Prostate gland (tissue), 2 donors: Measurements from ENCODE around the gene SDS.

Source experiments
- POLR2AphosphoS5 ChIP-seq: sonication (generic); formaldehyde crosslinking; IDR thresholded peaks from one replicate; pipeline ENCODE4 v1.6.1; 2017; ENCODE audit warnings: antibody characterized with exemption
- TF ChIP-seq, protein P1 (sequence below), 4 experiments: fragments of 200-600 bp in 2 of 4; fragments of 450-650 bp in 2 of 4; sonication (generic) in 2 of 4; IDR thresholded peaks; 1 replicate in 3 of 4; 2 replicates in 1 of 4; pipeline ENCODE4 v1.5.1; 2016 to 2019; ENCODE audit warnings: antibody characterized with exemption in 4 of 4, mild to moderate bottlenecking in 2 of 4, moderate library complexity in 2 of 4

DNA sequence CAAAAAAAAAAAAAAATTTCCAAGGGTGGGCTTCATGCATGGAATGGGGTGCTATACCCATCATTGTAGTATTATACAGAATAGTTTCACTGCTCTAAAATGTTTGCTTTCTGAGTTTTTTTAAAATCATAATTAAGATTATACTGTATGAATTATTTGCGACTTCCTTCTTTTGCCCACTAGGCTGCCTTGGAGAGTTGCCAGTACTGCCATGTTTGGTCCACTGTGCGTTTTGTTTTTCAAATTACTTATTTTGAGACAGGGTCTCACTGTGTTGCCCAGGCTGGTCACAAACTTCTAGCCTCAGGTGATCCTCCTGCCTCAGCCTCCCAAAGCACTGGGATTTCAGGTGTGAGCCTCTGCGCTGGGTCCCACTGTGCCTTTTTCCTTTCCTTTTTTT, 25.4 kb downstream of the SDS start:
- no peak for TF ChIP-seq POLR2AphosphoS5
- TF ChIP-seq, protein P1, sequence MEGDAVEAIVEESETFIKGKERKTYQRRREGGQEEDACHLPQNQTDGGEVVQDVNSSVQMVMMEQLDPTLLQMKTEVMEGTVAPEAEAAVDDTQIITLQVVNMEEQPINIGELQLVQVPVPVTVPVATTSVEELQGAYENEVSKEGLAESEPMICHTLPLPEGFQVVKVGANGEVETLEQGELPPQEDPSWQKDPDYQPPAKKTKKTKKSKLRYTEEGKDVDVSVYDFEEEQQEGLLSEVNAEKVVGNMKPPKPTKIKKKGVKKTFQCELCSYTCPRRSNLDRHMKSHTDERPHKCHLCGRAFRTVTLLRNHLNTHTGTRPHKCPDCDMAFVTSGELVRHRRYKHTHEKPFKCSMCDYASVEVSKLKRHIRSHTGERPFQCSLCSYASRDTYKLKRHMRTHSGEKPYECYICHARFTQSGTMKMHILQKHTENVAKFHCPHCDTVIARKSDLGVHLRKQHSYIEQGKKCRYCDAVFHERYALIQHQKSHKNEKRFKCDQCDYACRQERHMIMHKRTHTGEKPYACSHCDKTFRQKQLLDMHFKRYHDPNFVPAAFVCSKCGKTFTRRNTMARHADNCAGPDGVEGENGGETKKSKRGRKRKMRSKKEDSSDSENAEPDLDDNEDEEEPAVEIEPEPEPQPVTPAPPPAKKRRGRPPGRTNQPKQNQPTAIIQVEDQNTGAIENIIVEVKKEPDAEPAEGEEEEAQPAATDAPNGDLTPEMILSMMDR (IDR thresholded peaks at IDR 0.05) = no peak
